Mesenteric fat pad (tissue), 1 donor: Measurements from ENCODE around the gene PPP4R1. TPM values are rescaled to one million over a fixed set of nuclear protein-coding genes. Genes with fewer than 3 reads are reported as not detected.

ENCODE experiments used
- DNase-seq: peaks from one replicate; pipeline ENCODE4 v3.0.0-alpha.2; 2020; ENCODE audit warnings: low spot score
- total RNA-seq: library from RNA; stranded (reverse); fragmentation: NEBNext Ultra II Directional; extraction: Animal tissue kit (Norgen Biotek cat#: 25700); gene quantifications from one replicate; pipeline ENCODE4 v1.2.1, GENCODE V29; 2021
- donor health status: DM: yes; HTN: yes; CAD: no.

PPP4R1 gene
- total RNA-seq, 1 donor from 2014 or later, result 74.7 TPM

GRCh38 chr18:9552616-9553015 is 61.7 kb downstream of the PPP4R1 start:
- no peak for DNase-seq

GRCh38 chr18:9552191-9552590 is 62.2 kb downstream of the PPP4R1 start:
- DNase-seq, result no peak

- no peak for DNase-seq
Measured at GRCh38 chr18:9550429-9550828, 63.9 kb downstream of the PPP4R1 start.

- DNase-seq, result no peak
Measured at GRCh38 chr18:9549405-9549804, 65.0 kb downstream of the PPP4R1 start.

- no peak for DNase-seq
Measured at GRCh38 chr18:9547782-9548181, 66.6 kb downstream of the PPP4R1 start.

GRCh38 chr18:9546468-9546867 is 67.9 kb downstream of the PPP4R1 start:
- DNase-seq, result no peak

GRCh38 chr18:9545029-9545428 is 69.3 kb downstream of the PPP4R1 start:
- no peak for DNase-seq

GRCh38 chr18:9542924-9543323 is 71.4 kb downstream of the PPP4R1 start:
- no peak for DNase-seq

- DNase-seq, result no peak
Measured at GRCh38 chr18:9539938-9540337, 74.4 kb downstream of the PPP4R1 start.

GRCh38 chr18:9539283-9539682 is 75.1 kb downstream of the PPP4R1 start:
- no peak for DNase-seq

GRCh38 chr18:9537677-9538076 is 76.7 kb downstream of the PPP4R1 start:
- DNase-seq, result no peak

- no peak for DNase-seq
Measured at GRCh38 chr18:9536354-9537152, 77.8 kb downstream of the PPP4R1 start.

GRCh38 chr18:9535430-9535991 is 78.8 kb downstream of the PPP4R1 start:
- no peak for DNase-seq

- no peak for DNase-seq
Measured at GRCh38 chr18:9534844-9535243, 79.5 kb downstream of the PPP4R1 start.

- DNase-seq, result no peak
Measured at GRCh38 chr18:9531791-9532410, 82.5 kb downstream of the PPP4R1 start.

- no peak for DNase-seq
Measured at GRCh38 chr18:9530226-9531009, 83.9 kb downstream of the PPP4R1 start.

GRCh38 chr18:9526458-9526857 is 87.9 kb downstream of the PPP4R1 start:
- no peak for DNase-seq

- DNase-seq, result no peak
Measured at GRCh38 chr18:9522952-9523351, 91.4 kb downstream of the PPP4R1 start.

GRCh38 chr18:9521770-9522169 is 92.6 kb downstream of the PPP4R1 start:
- no peak for DNase-seq

- no peak for DNase-seq
Measured at GRCh38 chr18:9520666-9521065, 93.7 kb downstream of the PPP4R1 start.

- no peak for DNase-seq
Measured at GRCh38 chr18:9519399-9519798, 95.0 kb downstream of the PPP4R1 start.

- DNase-seq, result no peak
Measured at GRCh38 chr18:9517869-9518268, 96.5 kb downstream of the PPP4R1 start.
